Activated T-helper 1 cell treated with anti-CD3 and anti-CD28 coated beads, Interleukin-12 subunit alpha, Interleukin-12 subunit beta, Interleukin-2, Interleukin-4 antibody, amounts not matched to agents 30 ng/mL and 10 ng/mL and 1 ng/mL, durations not matched to agents 14 hours and 24 hours and 36 hours (primary cell): Measurements from ENCODE around the gene RUFY3. TPM values are rescaled to one million over a fixed set of nuclear protein-coding genes. Genes with fewer than 3 reads are reported as not detected.
"Not testable (repeated sequence)": the region's sequence is repeated elsewhere in the genome, so short reads cannot be mapped to it uniquely, and the experiment has no call there.

Experiments
- DNase-seq: peaks from one replicate; pipeline ENCODE4 v3.0.0; 2021; ENCODE audit warnings: low spot score
- H3K27ac Mint-ChIP-seq: one replicate; pipeline ENCODE4 v1.8.0; 2021; ENCODE audit warnings: mild to moderate bottlenecking, mixed read lengths
- H3K27me3 Mint-ChIP-seq: one replicate; pipeline ENCODE4 v1.8.0; 2022; ENCODE audit warnings: mild to moderate bottlenecking, moderate library complexity, mixed read lengths; ENCODE audit not compliant: insufficient read depth
- H3K36me3 Mint-ChIP-seq: one replicate; pipeline ENCODE4 v1.8.0; 2021; ENCODE audit warnings: low read depth, mixed read lengths
- H3K4me1 Mint-ChIP-seq: one replicate; pipeline ENCODE4 v1.8.0; 2021; ENCODE audit warnings: low read depth, mixed read lengths
- H3K4me3 Mint-ChIP-seq: one replicate; pipeline ENCODE4 v1.8.0; 2021; ENCODE audit warnings: mild to moderate bottlenecking, moderate library complexity, mixed read lengths
- H3K9me3 Mint-ChIP-seq: one replicate; pipeline ENCODE4 v1.8.0; 2021; ENCODE audit warnings: mixed read lengths
- intact Hi-C: fragments of 100-400 bp; cut with micrococcal nuclease; formaldehyde crosslinking; loops from one replicate; pipeline ENCODE4 v1.15.1; 2024
- total RNA-seq: library from RNA; stranded (reverse); gene quantifications from 2 replicates; pipeline ENCODE4 v1.2.3, GENCODE V29; 2022

The RUFY3 gene
- total RNA-seq, 1 donor from 2014 or later: 12.5 TPM

DNA sequence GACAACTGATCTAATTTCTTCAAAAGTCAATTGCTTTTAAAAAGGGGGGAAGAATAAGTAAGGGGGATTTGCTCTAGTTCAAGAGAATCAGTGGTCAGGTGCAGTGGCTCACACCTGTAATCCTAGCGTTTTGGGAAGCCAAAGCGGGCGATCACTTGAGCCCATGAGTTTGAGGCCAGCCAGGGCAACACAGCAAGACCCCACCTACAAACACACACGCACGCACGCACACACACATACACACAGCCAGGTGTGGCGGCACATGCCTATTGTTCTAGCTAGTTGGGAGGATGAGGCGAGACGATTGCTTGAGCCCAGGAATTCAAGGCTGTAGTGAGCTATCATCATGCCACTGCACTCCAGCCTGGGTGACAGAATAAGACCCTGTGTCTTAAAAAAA is 108.3 kb downstream of the RUFY3 start:
- no peaks in the 10 kb centered on the region for H3K27me3 Mint-ChIP-seq
- no peak overlapping the region for H3K4me3 Mint-ChIP-seq
- no peaks in the 10 kb centered on the region for H3K9me3 Mint-ChIP-seq
- no peak for DNase-seq
- intact Hi-C loops: no loop called here
- H3K4me1 Mint-ChIP-seq: peaks cover 10% of the 10 kb centered on the region
- H3K27ac Mint-ChIP-seq: no peak overlapping the region
- peaks cover 52% of the 10 kb centered on the region for H3K36me3 Mint-ChIP-seq

DNA sequence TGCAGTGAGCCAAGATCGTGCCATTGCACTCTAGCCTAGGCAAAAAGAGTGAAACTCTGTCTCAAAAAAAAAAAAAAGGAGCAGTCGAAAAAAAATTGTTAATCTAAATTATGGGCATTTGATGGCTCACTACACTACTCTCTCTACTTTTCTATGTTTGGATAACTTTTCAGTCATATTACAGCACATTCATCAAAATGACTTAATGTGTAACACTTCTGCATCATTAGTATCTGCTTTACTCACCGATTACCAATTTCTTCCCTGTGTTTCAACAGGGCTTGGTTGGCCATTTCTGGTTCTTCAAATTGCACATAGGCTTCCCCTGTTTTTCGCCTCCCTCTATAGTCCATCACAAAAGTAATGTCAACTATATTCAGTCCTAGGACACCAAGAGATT is 109.5 kb downstream of the RUFY3 start:
- Mint-ChIP-seq H3K27ac (no peak overlapping the region), H3K9me3 (no peaks in the 10 kb centered on the region), H3K36me3 (peaks cover 44% of the 10 kb centered on the region), H3K4me1 (peaks cover 10% of the 10 kb centered on the region), H3K4me3 (no peak overlapping the region), H3K27me3 (no peaks in the 10 kb centered on the region)
- intact Hi-C loops: no loop called here
- no peak for DNase-seq

DNA sequence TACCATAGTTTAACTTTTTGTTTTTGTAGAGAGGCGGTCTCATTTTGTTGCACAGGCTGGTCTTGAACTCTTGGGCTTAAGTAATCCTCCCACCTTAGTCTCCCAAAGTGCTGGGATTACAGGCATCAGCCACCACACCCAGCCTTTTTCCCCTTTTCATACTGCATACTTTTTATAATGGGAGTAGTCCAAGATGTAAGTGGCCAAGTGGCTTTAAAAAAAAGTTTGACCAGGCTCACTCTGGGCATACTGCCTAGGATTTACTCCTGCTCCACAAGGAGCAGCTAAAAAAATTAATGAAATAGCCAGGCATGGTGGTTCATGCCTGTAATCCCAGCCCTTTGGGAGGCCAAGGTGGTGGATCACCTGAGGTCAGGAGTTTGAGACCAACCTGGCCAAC is 111.9 kb downstream of the RUFY3 start:
- H3K36me3 Mint-ChIP-seq: peaks cover 41% of the 10 kb centered on the region
- no peaks in the 10 kb centered on the region for H3K9me3 Mint-ChIP-seq
- no peak for DNase-seq
- H3K27me3 Mint-ChIP-seq: no peaks in the 10 kb centered on the region
- H3K4me1 Mint-ChIP-seq: peaks cover 18% of the 10 kb centered on the region
- no peak overlapping the region for H3K4me3 Mint-ChIP-seq
- intact Hi-C loops: no loop called here
- no peak overlapping the region for H3K27ac Mint-ChIP-seq

DNA sequence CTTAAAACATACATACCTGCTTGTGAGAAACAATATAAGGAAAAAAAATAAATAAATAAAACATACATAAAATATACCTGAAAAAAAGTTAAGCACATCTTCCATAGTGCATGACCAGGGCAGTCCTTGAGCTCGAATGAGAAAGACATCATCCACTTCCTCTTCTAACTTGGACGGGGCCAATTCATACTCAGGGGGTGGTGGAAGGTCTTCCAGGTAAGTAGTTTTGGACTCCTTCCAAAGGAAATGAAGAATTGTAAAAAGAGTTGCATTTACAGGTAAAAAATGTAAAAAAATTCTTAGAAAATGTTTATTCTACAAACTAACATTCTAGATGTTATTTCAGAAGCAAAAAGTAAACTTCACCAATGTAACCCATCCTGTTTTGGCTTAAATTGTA is 114.3 kb downstream of the RUFY3 start:
- Mint-ChIP-seq H3K4me1 (peaks cover 18% of the 10 kb centered on the region), H3K27me3 (no peaks in the 10 kb centered on the region), H3K9me3 (no peaks in the 10 kb centered on the region), H3K27ac (no peak overlapping the region), H3K36me3 (peaks cover 33% of the 10 kb centered on the region), H3K4me3 (peak overlapping the region; percentile 99)
- DNase-seq: no peak
- intact Hi-C loops: loop anchor here (5.0 kb wide), 1 partner anchor 34 kb away; no protein-coding TSS in a partner anchor

DNA sequence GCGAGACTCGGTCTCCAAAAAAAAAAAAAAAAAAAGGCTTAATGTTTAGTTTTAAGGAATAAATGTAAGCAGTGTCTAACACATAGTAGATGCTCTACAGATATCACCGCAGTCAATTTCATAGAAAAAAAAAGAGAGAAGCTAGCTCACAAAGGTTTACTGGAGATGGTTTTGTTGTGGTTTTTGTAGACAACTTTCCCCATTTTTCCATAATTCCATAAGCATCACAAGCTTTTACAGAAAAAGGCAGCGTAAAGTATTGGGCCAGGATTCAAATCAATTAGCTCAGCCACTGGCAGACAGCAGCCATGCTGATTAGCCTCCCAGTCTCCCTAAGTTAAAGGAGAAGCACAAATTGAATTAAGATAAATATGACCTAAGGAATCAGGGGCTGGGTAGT is 116.4 kb downstream of the RUFY3 start:
- Mint-ChIP-seq H3K4me1 (peaks cover 21% of the 10 kb centered on the region), H3K27ac (peak overlapping the region; percentile 100), H3K4me3 (peak overlapping the region; percentile 99), H3K27me3 (no peaks in the 10 kb centered on the region), H3K9me3 (no peaks in the 10 kb centered on the region), H3K36me3 (peaks cover 17% of the 10 kb centered on the region)
- intact Hi-C loops: loop anchor here (1.0 to 5.0 kb wide), 3 partner anchors 36 to 155 kb away; partner anchors contain the start of gene DCK
- DNase-seq: no peak

- Mint-ChIP-seq H3K4me1 (peaks cover 20% of the 10 kb centered on the region), H3K4me3 (peak overlapping the region; percentile 99), H3K27me3 (no peaks in the 10 kb centered on the region), H3K9me3 (no peaks in the 10 kb centered on the region), H3K36me3 (peaks cover 14% of the 10 kb centered on the region), H3K27ac (peak overlapping the region; percentile 100)
- peak; percentile 54 for DNase-seq
- intact Hi-C loops: loop anchor here (1.0 to 5.0 kb wide), 8 partner anchors 24 to 167 kb away; partner anchors contain the start of genes DCK, MOB1B and UTP3
These were observed 117.2 kb downstream of the RUFY3 start for GRCh38 chr4:70838666-70839588.

DNA sequence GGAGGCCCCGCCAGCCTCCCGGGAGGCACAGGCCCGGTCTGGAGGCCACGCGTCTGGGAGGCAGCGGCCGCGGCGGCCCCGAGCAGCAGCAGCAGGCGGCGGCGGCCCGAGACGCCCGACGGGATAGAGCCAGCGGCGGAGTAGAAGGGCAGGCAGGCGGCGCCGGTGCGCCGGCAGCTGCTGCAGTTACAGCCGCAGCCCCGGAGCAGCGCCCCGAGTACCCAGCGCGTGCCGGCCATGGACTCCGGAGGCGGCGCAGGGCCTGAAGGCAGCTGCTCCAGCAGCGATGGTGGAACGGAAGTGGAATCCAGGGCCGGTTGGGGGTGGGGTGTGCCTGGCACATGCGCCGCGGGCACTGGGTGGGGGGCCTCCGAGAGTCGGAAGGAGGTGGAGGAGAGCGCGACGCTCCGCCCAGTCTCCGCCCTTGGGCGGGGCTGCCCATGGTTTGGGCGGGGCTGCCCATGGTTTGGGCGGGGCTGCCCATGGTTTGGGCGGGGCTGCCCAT is 117.9 kb downstream of the RUFY3 start, which contains the start of gene GRSF1:
TSS of gene GRSF1 (minus strand) at position 302 of the 505 bp plus-strand sequence. CDS start at position 239, 63 bp downstream.
- Mint-ChIP-seq H3K27me3 (no peaks in the 10 kb centered on the region), H3K36me3 (peaks cover 13% of the 10 kb centered on the region), H3K27ac (peak within 1 kb of the TSS; percentile 100), H3K4me1 (peaks cover 20% of the 10 kb centered on the region), H3K9me3 (no peaks in the 10 kb centered on the region), H3K4me3 (peak within 1 kb of the TSS; percentile 99)
- peak; percentile 89 for DNase-seq
- intact Hi-C loops: loop anchor here (1.0 to 10.0 kb wide), 8 partner anchors 24 to 215 kb away; partner anchors contain the start of genes ENAM, MOB1B and UTP3

DNA sequence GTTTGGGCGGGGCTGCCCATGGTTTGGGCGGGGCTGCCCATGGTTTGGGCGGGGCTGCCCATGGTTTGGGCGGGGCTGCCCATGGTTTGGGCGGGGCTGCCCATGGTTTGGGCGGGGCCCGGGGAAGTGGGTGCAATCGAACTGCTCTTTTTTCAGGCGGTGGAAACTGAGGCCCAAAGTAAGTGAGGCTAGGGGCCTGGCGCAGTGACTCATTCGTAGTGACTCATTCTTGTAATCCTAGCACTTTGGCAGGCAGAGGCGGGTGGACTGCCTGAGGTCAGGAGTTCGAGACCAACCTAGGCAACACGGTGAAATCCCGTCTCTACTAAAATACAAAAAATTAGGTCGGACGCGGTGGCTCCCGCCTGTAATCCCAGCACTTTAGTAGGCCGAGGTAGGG is 118.4 kb downstream of the RUFY3 start:
- not testable (repeated sequence) for H3K27ac Mint-ChIP-seq, H3K9me3 Mint-ChIP-seq, DNase-seq, H3K36me3 Mint-ChIP-seq, H3K27me3 Mint-ChIP-seq
- intact Hi-C loops: loop anchor here (10.0 kb wide), 1 partner anchor 215 kb away; the partner anchor contains the start of gene ENAM
- Mint-ChIP-seq H3K4me1 (peaks cover 20% of the 10 kb centered on the region), H3K4me3 (peak overlapping the region; percentile 74)

DNA sequence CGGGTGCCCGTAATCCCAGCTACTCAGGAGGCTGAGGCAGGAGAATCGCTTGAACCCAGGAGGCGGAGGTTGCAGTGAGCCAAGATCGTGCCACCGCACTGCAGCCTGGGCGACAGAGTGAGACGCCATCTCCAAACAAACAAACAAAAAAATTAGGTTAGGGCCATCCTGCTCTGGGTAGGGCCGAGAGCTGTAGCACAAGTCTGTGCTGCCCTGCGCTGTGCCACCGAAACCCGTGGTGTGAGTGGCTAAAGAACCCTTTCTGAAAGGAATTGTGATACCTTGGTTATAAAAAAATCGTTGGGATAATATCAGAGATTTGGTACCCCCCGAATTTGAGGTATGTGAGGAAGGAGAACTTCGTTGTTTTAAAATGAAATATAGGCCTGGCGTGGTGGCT is 118.9 kb downstream of the RUFY3 start:
- H3K36me3 Mint-ChIP-seq, H3K4me3 Mint-ChIP-seq, H3K27ac Mint-ChIP-seq, DNase-seq, H3K9me3 Mint-ChIP-seq, H3K27me3 Mint-ChIP-seq: not testable (repeated sequence)
- peaks cover 20% of the 10 kb centered on the region for H3K4me1 Mint-ChIP-seq
- intact Hi-C loops: loop anchor here (10.0 kb wide), 1 partner anchor 216 kb away; the partner anchor contains the start of gene ENAM

GRCh38 chr4:70841211-70841610 is 119.4 kb downstream of the RUFY3 start:
- H3K36me3 Mint-ChIP-seq: peaks cover 10% of the 10 kb centered on the region
- no peaks in the 10 kb centered on the region for H3K9me3 Mint-ChIP-seq
- DNase-seq: no peak
- no peak overlapping the region for H3K4me3 Mint-ChIP-seq
- peaks cover 20% of the 10 kb centered on the region for H3K4me1 Mint-ChIP-seq
- H3K27me3 Mint-ChIP-seq: no peaks in the 10 kb centered on the region
- intact Hi-C loops: loop anchor here (10.0 kb wide), 1 partner anchor 216 kb away; the partner anchor contains the start of gene ENAM
- H3K27ac Mint-ChIP-seq: no peak overlapping the region

DNA sequence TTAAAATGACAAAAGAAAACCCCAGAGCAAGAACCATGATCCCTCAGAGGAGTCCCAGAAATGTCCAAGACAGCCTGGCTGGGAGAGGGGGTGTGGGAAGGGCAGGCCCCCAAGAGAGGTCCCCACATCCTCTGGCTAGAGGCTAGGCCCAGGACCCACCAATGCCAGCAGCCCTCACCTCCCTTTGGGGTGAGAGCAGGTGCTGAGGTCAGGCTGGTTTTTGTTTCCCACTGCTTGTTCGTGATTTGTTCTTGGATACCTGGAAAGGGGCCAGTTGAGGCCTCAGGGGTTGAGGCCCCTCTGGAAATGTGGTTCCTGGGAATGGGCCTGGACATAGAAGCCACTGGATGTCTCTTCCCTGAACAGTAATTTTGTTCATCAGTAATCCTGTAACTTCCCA is 120.2 kb downstream of the RUFY3 start:
- Mint-ChIP-seq H3K4me1 (peaks cover 13% of the 10 kb centered on the region), H3K9me3 (no peaks in the 10 kb centered on the region), H3K27me3 (no peaks in the 10 kb centered on the region), H3K4me3 (no peak overlapping the region), H3K27ac (no peak overlapping the region), H3K36me3 (peaks cover 5% of the 10 kb centered on the region)
- DNase-seq: no peak
- intact Hi-C loops: loop anchor here (10.0 kb wide), 1 partner anchor 217 kb away; the partner anchor contains the start of gene ENAM

- no peaks in the 10 kb centered on the region for H3K27me3 Mint-ChIP-seq
These were observed 121.1 kb downstream of the RUFY3 start for GRCh38 chr4:70842761-70843435.

More at GRCh38 chr4:70842761-70843435, 121.1 kb downstream of the RUFY3 start:
- intact Hi-C loops: loop anchor here (1.0 to 10.0 kb wide), 2 partner anchors 20 to 218 kb away; partner anchors contain the start of gene ENAM
- H3K4me1 Mint-ChIP-seq: peaks cover 12% of the 10 kb centered on the region
- H3K36me3 Mint-ChIP-seq: peaks cover 5% of the 10 kb centered on the region
- H3K9me3 Mint-ChIP-seq: no peaks in the 10 kb centered on the region
- no peak overlapping the region for H3K4me3 Mint-ChIP-seq
- H3K27ac Mint-ChIP-seq: peak overlapping the region; percentile 27
- DNase-seq: no peak
